Mesothelial cell of epicardium (in vitro differentiated cells): ENCODE measurements around the gene DCLK1. TPM values are rescaled to one million over a fixed set of nuclear protein-coding genes. Genes with fewer than 3 reads are reported as not detected.

Source experiments
- DNase-seq, 2 experiments: peaks; one replicate each; pipeline ENCODE4 v3.0.0; 2021; ENCODE audit warnings: low spot score in 2 of 2; ENCODE audit not compliant: unreplicated experiment in 2 of 2
- H3K27ac Mint-ChIP-seq: 2 replicates; pipeline ENCODE4 v1.8.0; 2021; ENCODE audit warnings: mixed read lengths
- H3K27me3 Mint-ChIP-seq: 2 replicates; pipeline ENCODE4 v1.8.0; 2021; ENCODE audit warnings: low read depth, mixed read lengths
- H3K36me3 Mint-ChIP-seq: 2 replicates; pipeline ENCODE4 v1.8.0; 2021; ENCODE audit warnings: mixed read lengths
- H3K4me1 Mint-ChIP-seq: 2 replicates; pipeline ENCODE4 v1.8.0; 2021; ENCODE audit warnings: mixed read lengths
- H3K4me3 Mint-ChIP-seq: 2 replicates; pipeline ENCODE4 v1.8.0; 2021; ENCODE audit warnings: mild to moderate bottlenecking, moderate library complexity, mixed read lengths
- H3K9me3 Mint-ChIP-seq: 2 replicates; pipeline ENCODE4 v1.8.0; 2021; ENCODE audit warnings: mixed read lengths
- CTCF ChIP-seq: fragments of 200-600 bp; sonication (generic); IDR thresholded peaks from one replicate; pipeline ENCODE4 v1.5.0; 2021; ENCODE audit warnings: antibody characterized with exemption; ENCODE audit not compliant: unreplicated experiment
- total RNA-seq: library from RNA; stranded (reverse); gene quantifications from 3 replicates; pipeline ENCODE4 v1.2.1, GENCODE V29; 2021

The DCLK1 gene
- 21.7 to 23.1 TPM (median 22.6 TPM) in 3 replicates for total RNA-seq

GRCh38 chr13:36131222-36131930, at the start of gene DCLK1:
DCLK1 (minus strand) TSS chr13:36131382.
- Mint-ChIP-seq H3K4me1 (peaks cover 13% of the 10 kb centered on the region), H3K9me3 (no peaks in the 10 kb centered on the region), H3K27me3 (peaks cover 87% of the 10 kb centered on the region), H3K4me3 (peak within 1 kb of the TSS; percentile 79), H3K27ac (peak within 1 kb of the TSS; percentile 14), H3K36me3 (no peaks in the 10 kb centered on the region)
- no peak for TF ChIP-seq CTCF
- peak; percentile 43 to 72 for DNase-seq

- Mint-ChIP-seq H3K9me3 (peaks cover 11% of the 10 kb centered on the region), H3K4me3 (no peak overlapping the region), H3K36me3 (peaks cover 2% of the 10 kb centered on the region), H3K27me3 (peaks cover 12% of the 10 kb centered on the region), H3K27ac (no peak overlapping the region), H3K4me1 (no peaks in the 10 kb centered on the region)
- TF ChIP-seq CTCF: no peak
- DNase-seq: no peak
Measured at GRCh38 chr13:36175621-36176020, 44.4 kb upstream of the DCLK1 start.

DNA sequence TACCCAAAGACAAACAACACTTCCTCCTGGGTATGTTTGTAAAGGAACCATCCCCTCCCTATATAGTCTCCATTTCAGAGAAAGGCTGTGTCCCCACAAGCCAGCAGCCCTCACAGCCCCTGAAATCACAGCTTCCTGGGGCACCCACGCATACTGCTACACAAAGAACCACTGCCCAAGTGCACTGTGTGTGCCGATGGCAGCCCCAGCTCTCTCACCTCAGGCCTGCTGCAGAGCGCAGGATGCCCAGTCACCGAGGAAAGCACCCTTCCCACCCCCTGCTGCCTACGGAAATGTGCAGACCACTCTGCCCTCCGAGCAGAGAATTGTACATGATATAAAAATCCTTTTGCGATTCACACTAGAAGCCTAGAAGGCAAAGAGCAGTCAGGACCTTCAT, 43.7 kb upstream of the DCLK1 start:
- H3K9me3 Mint-ChIP-seq: peaks cover 8% of the 10 kb centered on the region
- peaks cover 2% of the 10 kb centered on the region for H3K36me3 Mint-ChIP-seq
- H3K4me3 Mint-ChIP-seq: no peak overlapping the region
- peaks cover 12% of the 10 kb centered on the region for H3K27me3 Mint-ChIP-seq
- no peak overlapping the region for H3K27ac Mint-ChIP-seq
- TF ChIP-seq CTCF: no peak
- no peaks in the 10 kb centered on the region for H3K4me1 Mint-ChIP-seq
- DNase-seq: no peak

DNA sequence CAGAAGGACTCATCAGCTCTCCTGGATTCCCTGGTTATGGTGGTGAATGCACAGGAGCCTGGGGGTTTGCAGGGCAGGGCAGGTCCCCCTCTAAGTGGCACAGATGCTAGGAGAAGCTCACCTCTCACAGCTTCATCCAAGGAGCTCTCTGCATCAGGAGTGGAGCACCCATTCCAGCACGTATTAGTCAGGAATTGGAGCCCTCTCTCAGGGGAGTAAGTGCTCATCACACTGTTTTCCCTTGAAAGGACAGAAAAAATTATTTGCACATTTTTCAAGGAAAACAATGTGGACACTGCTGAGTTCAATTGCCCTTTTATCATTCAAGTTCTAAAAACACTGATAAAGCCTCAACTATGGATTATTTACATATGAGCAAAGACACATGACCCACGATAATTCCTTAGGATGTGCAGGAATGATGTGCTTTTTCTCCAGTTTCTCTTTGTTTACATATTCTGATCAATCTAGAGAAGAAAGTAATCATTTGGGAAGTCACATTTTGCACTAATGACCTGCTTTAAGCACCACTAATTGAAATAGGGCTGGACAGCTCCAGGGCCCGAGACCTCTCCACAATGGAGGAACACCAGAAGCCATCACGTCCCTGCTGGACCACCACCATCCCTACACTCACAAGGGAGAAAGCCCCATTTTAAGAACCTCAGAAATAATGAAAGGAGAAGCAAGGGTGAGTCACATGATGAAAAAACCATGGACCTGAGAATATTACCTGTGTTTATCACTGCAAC, 42.6 kb upstream of the DCLK1 start:
- no peaks in the 10 kb centered on the region for H3K9me3 Mint-ChIP-seq
- H3K27ac Mint-ChIP-seq: no peak overlapping the region
- H3K36me3 Mint-ChIP-seq: no peaks in the 10 kb centered on the region
- no peak for DNase-seq
- no peak for TF ChIP-seq CTCF
- peaks cover 12% of the 10 kb centered on the region for H3K27me3 Mint-ChIP-seq
- no peak overlapping the region for H3K4me3 Mint-ChIP-seq
- no peaks in the 10 kb centered on the region for H3K4me1 Mint-ChIP-seq

GRCh38 chr13:36166046-36166445, 34.9 kb upstream of the DCLK1 start:
- DNase-seq: no peak
- no peaks in the 10 kb centered on the region for H3K9me3 Mint-ChIP-seq
- H3K4me3 Mint-ChIP-seq: no peak overlapping the region
- TF ChIP-seq CTCF: no peak
- no peaks in the 10 kb centered on the region for H3K36me3 Mint-ChIP-seq
- no peak overlapping the region for H3K27ac Mint-ChIP-seq
- peaks cover 23% of the 10 kb centered on the region for H3K27me3 Mint-ChIP-seq
- peaks cover 26% of the 10 kb centered on the region for H3K4me1 Mint-ChIP-seq
